K562 (cell line): ENCODE measurements around the gene ADAP1. TPM values are rescaled to one million over a fixed set of nuclear protein-coding genes. Genes with fewer than 3 reads are reported as not detected.

Experiments
- ASH1L ChIP-seq: fragments of 450-650 bp; IDR thresholded peaks from 2 replicates; pipeline ENCODE4 v1.6.1; 2018; ENCODE audit warnings: borderline replicate concordance, mild to moderate bottlenecking, low read depth; ENCODE audit not compliant: partially characterized antibody
- CHD2 ChIP-seq: IDR thresholded peaks from 2 replicates; pipeline ENCODE4 v1.6.1; 2011; ENCODE audit warnings: low read depth, low read length
- FUS ChIP-seq: fragments of 200-400 bp; formaldehyde crosslinking; optimal IDR thresholded peaks from 2 replicates; pipeline ENCODE3; 2017; ENCODE audit warnings: low read depth, low read length
- MCM7 ChIP-seq, 2 experiments: fragments of 450-650 bp; IDR thresholded peaks; 2 replicates each; pipeline ENCODE4 v1.6.1; 2016 to 2018
- NR2C2 ChIP-seq, 2 experiments: fragments of 200-800 bp in 1 of 2; sonication (Bioruptor generic) in 1 of 2; sonication (generic) in 1 of 2; formaldehyde crosslinking in 1 of 2; IDR thresholded peaks; 2 replicates each; pipeline versions ENCODE4 v1.6.1 to v1.8.0; 2016 to 2022; ENCODE audit warnings: mild to moderate bottlenecking in 1 of 2, missing compliant biosample characterization in 1 of 2, missing genetic modification characterization in 1 of 2, missing genetic modification reagents in 1 of 2
- NRF1 ChIP-seq, 2 experiments: fragments of 450-650 bp; IDR thresholded peaks in 1 of 2; conservative IDR thresholded peaks in 1 of 2; 2 replicates each; pipeline ENCODE4 v1.6.1; 2014; ENCODE audit warnings: mild to moderate bottlenecking in 2 of 2
- PBX2 ChIP-seq, 2 experiments: IDR thresholded peaks in 1 of 2; conservative IDR thresholded peaks in 1 of 2; 2 replicates each; pipeline ENCODE4 v1.6.1; 2016; ENCODE audit warnings: low read depth in 2 of 2, mild to moderate bottlenecking in 1 of 2, missing compliant biosample characterization in 1 of 2, missing genetic modification characterization in 1 of 2, moderate library complexity in 1 of 2
- POLR2H ChIP-seq: IDR thresholded peaks from 2 replicates; pipeline ENCODE4 v1.6.1; 2016; ENCODE audit warnings: missing genetic modification characterization, low read depth, mild to moderate bottlenecking, control low read depth, missing compliant biosample characterization, moderate library complexity
- PRDM10 ChIP-seq: fragments of 450-650 bp; IDR thresholded peaks from 2 replicates; pipeline ENCODE4 v1.6.1; 2018; ENCODE audit not compliant: partially characterized antibody
- RBFOX2 ChIP-seq: fragments of 200-400 bp; formaldehyde crosslinking; IDR thresholded peaks from 2 replicates; pipeline ENCODE4 v1.6.1; 2017; ENCODE audit warnings: low read depth, mild to moderate bottlenecking, low read length, moderate library complexity
- XRCC3 ChIP-seq: fragments of 450-650 bp; IDR thresholded peaks from 2 replicates; pipeline ENCODE4 v1.6.1; 2017; ENCODE audit warnings: mild to moderate bottlenecking, moderate library complexity
- ZBTB7A ChIP-seq: IDR thresholded peaks from 2 replicates; pipeline ENCODE4 v1.6.1; 2011; ENCODE audit warnings: low read depth, mild to moderate bottlenecking, low read length, moderate library complexity, borderline replicate concordance; ENCODE audit not compliant: control insufficient read depth
- polyA plus RNA-seq, 8 experiments: library from polyadenylated mRNA; depleted of rRNA in 4 of 8; stranded (reverse) in 5 of 8; unstranded in 3 of 8; fragments of >200 nt; fragmentation: Nextera tagmentation in 2 of 8; fragmentation: Illumina TruSeq in 1 of 8; extraction: Ambion mirVana in 2 of 8; extraction: Trizol in 1 of 8; gene quantifications; 2 replicates each; pipeline versions ENCODE4 v1.2.1 to v1.2.3, GENCODE V29; 2011 to 2014; ENCODE audit warnings: inconsistent platforms in 1 of 8, missing spikeins in 1 of 8
- total RNA-seq, 7 experiments: library from RNA; depleted of rRNA in 6 of 7; stranded (reverse); fragments of >200 nt in 6 of 7; fragmentation: Illumina TruSeq in 2 of 7; extraction: Trizol in 2 of 7; gene quantifications; 2 replicates each; pipeline versions ENCODE4 v1.2.1 to v1.2.3, GENCODE V29; 2011 to 2021; ENCODE audit warnings: low replicate concordance in 1 of 7

Gene ADAP1
- total and polyA plus RNA-seq, 9 of the 15 experiments (the other 6 are each of a cell fraction or from before 2014, with no cell fraction given) = 0.27 to 1.4 (median 0.52) TPM; not detected in 3

GRCh38 chr7:992709-993607 is 38.5 kb upstream of the ADAP1 start (continued):
- no peak for TF ChIP-seq PBX2 (CRISPR knock-in tag; IDR thresholded peaks at IDR 0.05; ENCODE audit: low read depth)
- TF ChIP-seq PBX2 (tag; conservative IDR thresholded peaks at IDR 0.05; ENCODE audit: low read depth) = no peak
- TF ChIP-seq CHD2 = no peak
- TF ChIP-seq NR2C2 (CRISPR knock-in tag; IDR thresholded peaks at IDR 0.05) = peak; percentile 52; the same call in 1 of the 2 replicates
- TF ChIP-seq NR2C2 (tag; IDR thresholded peaks at IDR 0.05) = no peak
- TF ChIP-seq RBFOX2 = peak; percentile 41
- TF ChIP-seq XRCC3 = no peak
- peak; percentile 13 for TF ChIP-seq PRDM10
- peak; percentile 87 for TF ChIP-seq ZBTB7A
- no peak for TF ChIP-seq MCM7 (IDR thresholded peaks at IDR 0.05)
- peak in 1 of 2 experiments; percentile 34; a peak in 1 of 4 replicates for TF ChIP-seq NRF1 (conservative IDR thresholded peaks at IDR 0.05 in 1 of 2, IDR thresholded peaks at IDR 0.05 in 1 of 2)
- TF ChIP-seq ASH1L = no peak
- no peak for TF ChIP-seq POLR2H
- TF ChIP-seq FUS = no peak
- TF ChIP-seq, all 486 proteins: peak for 110
